Spleen (tissue), 11 donors: ENCODE measurements around the gene UNC5A. TPM values are rescaled to one million over a fixed set of nuclear protein-coding genes. Genes with fewer than 3 reads are reported as not detected.

Experiments
- DNase-seq: peaks from one replicate; pipeline ENCODE4 v3.0.0-alpha.2; 2020
- H3K27ac ChIP-seq, 8 donors: fragments of 200-600 bp; sonication (generic) in 7 of 8; 1 replicate in 4 of 8; 2 replicates in 4 of 8; pipeline versions ENCODE4 v1.5.0 to v1.8.0; 2016 to 2021; ENCODE audit warnings: inconsistent platforms in 4 of 8, mild to moderate bottlenecking in 4 of 8, moderate library complexity in 1 of 8
- H3K27me3 ChIP-seq, 7 donors: fragments of 200-600 bp; sonication (generic) in 6 of 7; replicated peaks in 1 of 7; 1 replicate in 4 of 7; 2 replicates in 3 of 7; pipeline versions ENCODE4 v1.5.0 to v1.8.0; 2016 to 2021; ENCODE audit warnings: inconsistent platforms in 3 of 7, mild to moderate bottlenecking in 1 of 7
- H3K36me3 ChIP-seq, 6 donors: fragments of 200-600 bp; sonication (generic) in 5 of 6; 1 replicate in 4 of 6; 2 replicates in 2 of 6; pipeline versions ENCODE4 v1.5.0 to v1.8.0; 2016 to 2021; ENCODE audit warnings: inconsistent platforms in 2 of 6
- H3K4me1 ChIP-seq, 6 donors: fragments of 200-600 bp; sonication (generic) in 5 of 6; 1 replicate in 3 of 6; 2 replicates in 3 of 6; pipeline versions ENCODE4 v1.5.0 to v1.8.0; 2016 to 2021; ENCODE audit warnings: inconsistent platforms in 3 of 6
- H3K4me3 ChIP-seq, 8 donors: fragments of 200-600 bp; sonication (generic) in 7 of 8; 1 replicate in 4 of 8; 2 replicates in 4 of 8; pipeline versions ENCODE4 v1.5.0 to v1.8.0; 2016 to 2021; ENCODE audit warnings: inconsistent platforms in 4 of 8, mild to moderate bottlenecking in 4 of 8, moderate library complexity in 2 of 8
- H3K9me3 ChIP-seq, 8 donors: fragments of 200-600 bp; sonication (generic) in 7 of 8; 1 replicate in 4 of 8; 2 replicates in 4 of 8; pipeline versions ENCODE4 v1.5.0 to v1.8.0; 2016 to 2021; ENCODE audit warnings: inconsistent platforms in 4 of 8
- POLR2A ChIP-seq, 3 donors: fragments of 450-650 bp; IDR thresholded peaks; one replicate each; pipeline ENCODE4 v1.5.1; 2017; ENCODE audit warnings: antibody characterized with exemption in 3 of 3, mild to moderate bottlenecking in 1 of 3
- POLR2AphosphoS5 ChIP-seq, 3 donors: sonication (generic); formaldehyde crosslinking; IDR thresholded peaks; one replicate each; pipeline ENCODE4 v1.5.1; 2017; ENCODE audit warnings: antibody characterized with exemption in 3 of 3
- WGBS, 5 donors: extraction: QIAGEN DNeasy Blood & Tissue Kit in 3 of 5; methylation state at CpG; one replicate each; pipeline versions ENCODE4 v1.1.5 to v1.1.7; 2013 to 2018; 5-methylcytosine and 5-hydroxymethylcytosine counted together
- intact Hi-C: fragments of 100-400 bp; cut with DNase I; formaldehyde crosslinking; loops from one replicate; pipeline ENCODE4 v1.15.0; 2023; ENCODE audit warnings: low total_unique reads
- polyA plus RNA-seq, 3 donors: library from polyadenylated mRNA; stranded (reverse); fragments of 200-250 nt; gene quantifications; one replicate each; pipeline ENCODE4 v1.2.1, GENCODE V29; 2013
- total RNA-seq, 7 donors: library from RNA; depleted of rRNA in 3 of 7; stranded (reverse); fragments of >200 nt in 3 of 7; fragmentation: NEBNext Ultra II Directional in 4 of 7; extraction: Animal tissue kit (Norgen Biotek cat#: 25700) in 4 of 7; gene quantifications; one replicate each; pipeline versions ENCODE4 v1.1.0 to v1.2.1, GENCODE V29; 2016 to 2021
- TF ChIP-seq, protein P1 (sequence below), 11 experiments: fragments of 200-600 bp in 7 of 11; fragments of 450-650 bp in 4 of 11; sonication (generic) in 4 of 11; IDR thresholded peaks in 8 of 11; conservative IDR thresholded peaks in 3 of 11; 1 replicate in 7 of 11; 2 replicates in 4 of 11; pipeline versions ENCODE4 v1.4.0 to v1.8.0; 2016 to 2021; ENCODE audit warnings: antibody characterized with exemption in 11 of 11, inconsistent platforms in 4 of 11, mild to moderate bottlenecking in 1 of 11
- donor health status: healthy with polysubstance abuse.
- donor health status: DM: no; HTN: no; CAD: no; lungs with moderate emphysema.
- donor health status: DM: no; HTN: no; CAD: no.
- donor health status: Bipolar disorder and iron deficiency.
- donor health status: healthy.
- donor health status: DM: no; HTN: no; CAD: no.
- donor health status: DM: yes; HTN: yes; CAD: no.

UNC5A gene
- total and polyA plus RNA-seq, 10 donors = 0.03 to 0.06 TPM; not detected in 8

DNA sequence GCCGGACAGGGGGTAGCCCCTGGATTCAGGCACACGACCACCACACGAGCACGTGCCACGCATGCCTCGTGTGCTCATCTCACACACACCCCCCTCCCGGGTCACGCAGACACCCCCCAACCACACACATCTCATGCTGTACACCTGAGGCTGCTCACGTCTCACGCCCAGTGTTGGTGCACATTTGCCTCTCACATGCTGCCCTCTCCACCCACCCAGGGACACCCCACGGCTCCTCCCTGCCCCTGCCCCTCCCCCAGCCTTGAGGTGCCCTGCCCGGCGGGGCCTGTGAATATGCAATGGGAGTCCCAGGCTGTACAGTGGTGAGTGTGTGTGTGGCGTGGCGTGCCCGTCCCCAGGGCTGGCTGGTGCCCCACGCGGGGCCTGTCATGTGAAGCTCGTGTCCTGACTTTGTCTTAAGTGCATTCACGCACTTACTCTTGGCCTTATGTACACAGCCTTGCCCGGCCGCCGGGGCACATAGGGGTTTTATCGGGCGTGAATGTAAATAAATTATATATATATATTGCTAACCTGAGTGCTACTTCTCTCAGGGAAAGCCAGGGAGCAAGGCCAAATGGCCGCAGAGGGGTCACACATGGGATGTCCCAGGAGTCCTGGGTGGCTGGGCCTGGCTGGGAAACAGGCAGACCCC, 70.1 kb downstream of the UNC5A start:
- Histone ChIP-seq H3K4me1 (peaks cover 0 to 19% (median 0%) of the 10 kb centered on the region in 6 donors), H3K36me3 (peaks cover 0 to 64% (median 9%) of the 10 kb centered on the region in 6 donors), H3K4me3 (no peak overlapping the region), H3K27me3 (peaks cover 0 to 48% (median 7%) of the 10 kb centered on the region in 7 donors), H3K9me3 (no peaks in the 10 kb centered on the region), H3K27ac (no peak overlapping the region)
- TF ChIP-seq, protein P1, sequence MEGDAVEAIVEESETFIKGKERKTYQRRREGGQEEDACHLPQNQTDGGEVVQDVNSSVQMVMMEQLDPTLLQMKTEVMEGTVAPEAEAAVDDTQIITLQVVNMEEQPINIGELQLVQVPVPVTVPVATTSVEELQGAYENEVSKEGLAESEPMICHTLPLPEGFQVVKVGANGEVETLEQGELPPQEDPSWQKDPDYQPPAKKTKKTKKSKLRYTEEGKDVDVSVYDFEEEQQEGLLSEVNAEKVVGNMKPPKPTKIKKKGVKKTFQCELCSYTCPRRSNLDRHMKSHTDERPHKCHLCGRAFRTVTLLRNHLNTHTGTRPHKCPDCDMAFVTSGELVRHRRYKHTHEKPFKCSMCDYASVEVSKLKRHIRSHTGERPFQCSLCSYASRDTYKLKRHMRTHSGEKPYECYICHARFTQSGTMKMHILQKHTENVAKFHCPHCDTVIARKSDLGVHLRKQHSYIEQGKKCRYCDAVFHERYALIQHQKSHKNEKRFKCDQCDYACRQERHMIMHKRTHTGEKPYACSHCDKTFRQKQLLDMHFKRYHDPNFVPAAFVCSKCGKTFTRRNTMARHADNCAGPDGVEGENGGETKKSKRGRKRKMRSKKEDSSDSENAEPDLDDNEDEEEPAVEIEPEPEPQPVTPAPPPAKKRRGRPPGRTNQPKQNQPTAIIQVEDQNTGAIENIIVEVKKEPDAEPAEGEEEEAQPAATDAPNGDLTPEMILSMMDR (IDR thresholded peaks at IDR 0.05 in 8 of 11, conservative IDR thresholded peaks at IDR 0.05 in 3 of 11) = no peak
- TF ChIP-seq POLR2AphosphoS5 (IDR thresholded peaks at IDR 0.05) = peak in 1 of 3 donors; percentile 4
- WGBS, 5 donors = 84 to 89% (median 87%) methylated on average over 24 to 26 of the region's 26 CpGs
- intact Hi-C loops = no loop called here
- DNase-seq = no peak

DNA sequence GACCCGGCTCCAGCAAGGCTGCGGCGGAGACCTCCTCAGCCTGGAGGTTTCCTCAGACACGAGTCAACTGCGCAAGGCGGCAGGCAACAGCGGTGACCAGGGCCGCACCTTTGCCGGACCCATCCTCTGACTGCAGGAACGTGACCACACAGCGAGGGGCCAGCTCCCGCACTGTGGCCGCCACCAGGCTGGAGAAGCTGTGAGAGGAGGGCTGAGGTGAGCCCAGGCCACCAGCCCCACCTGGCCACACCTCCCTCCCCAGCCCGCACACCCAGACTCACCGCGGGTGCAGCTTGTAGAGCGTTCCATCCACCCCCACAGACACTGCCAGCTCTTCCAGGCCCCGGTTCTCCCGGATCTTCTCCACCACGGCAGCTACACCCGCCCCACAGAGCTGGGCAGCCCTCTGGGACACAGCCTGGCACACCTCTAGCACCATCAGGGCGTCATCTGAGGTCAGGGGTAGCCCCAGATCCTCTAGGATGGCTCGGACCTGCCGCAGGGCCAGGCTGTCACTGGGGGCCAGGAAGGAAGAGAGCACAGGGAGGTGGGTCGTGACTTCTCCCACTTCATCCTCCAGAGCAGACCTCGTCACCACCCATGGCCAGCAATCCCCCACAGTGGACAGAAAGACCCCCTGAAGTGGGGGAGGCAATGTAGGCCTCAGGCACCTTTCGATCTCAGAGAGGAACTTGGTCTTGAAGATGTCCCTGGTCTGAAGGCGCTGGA, 70.8 kb downstream of the UNC5A start:
- peaks cover 0 to 41% (median 5%) of the 10 kb centered on the region in 7 donors for H3K27me3 ChIP-seq
- H3K9me3 ChIP-seq = no peaks in the 10 kb centered on the region
- peak; percentile 71 for DNase-seq
- H3K4me3 ChIP-seq = no peak overlapping the region
- WGBS, 5 donors = 86 to 92% (median 90%) methylated on average over 18 to 28 of the region's 28 CpGs
- H3K27ac ChIP-seq = no peak overlapping the region
- peaks cover 0 to 71% (median 9%) of the 10 kb centered on the region in 6 donors for H3K36me3 ChIP-seq
- peaks cover 0 to 13% (median 0%) of the 10 kb centered on the region in 6 donors for H3K4me1 ChIP-seq
- TF ChIP-seq POLR2A (IDR thresholded peaks at IDR 0.05) (no peak), POLR2AphosphoS5 (IDR thresholded peaks at IDR 0.05) (peak in 1 of 3 donors; percentile 29)
- intact Hi-C loops = no loop called here

DNA sequence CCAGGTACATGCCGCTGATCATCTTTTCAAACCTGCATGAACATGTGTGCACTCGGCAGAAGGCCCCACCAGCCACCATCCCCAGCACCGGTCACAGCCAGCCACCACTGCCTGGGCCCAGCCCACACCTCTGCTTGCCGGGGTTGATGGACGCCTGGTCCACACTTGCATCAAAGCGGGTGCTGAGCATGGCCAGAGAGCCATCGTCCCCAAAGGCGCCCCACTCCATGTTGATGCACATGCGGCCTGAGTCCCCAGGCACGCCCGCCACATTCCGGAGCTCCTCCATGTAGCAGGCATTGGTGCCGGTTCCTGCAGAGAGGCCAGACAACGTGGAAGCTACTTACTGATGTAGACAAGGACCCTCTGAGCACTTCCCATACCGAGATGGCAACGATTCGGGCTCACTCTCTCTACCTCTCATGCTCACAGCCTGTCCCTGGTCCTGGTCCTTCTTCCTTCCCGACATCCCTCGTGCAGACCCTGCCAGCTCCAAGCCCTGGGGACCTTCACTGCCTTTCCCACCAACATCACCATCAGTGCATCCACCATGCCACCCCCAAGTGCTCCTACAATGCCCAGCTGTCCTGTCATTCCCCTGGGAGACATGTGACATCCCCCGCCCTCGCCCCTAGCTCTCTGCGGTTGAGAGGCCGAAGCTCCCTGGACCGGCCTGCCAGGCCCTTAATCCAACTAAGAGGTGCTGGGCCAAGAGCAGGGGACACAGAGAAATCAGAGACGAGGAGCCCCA, 71.6 kb downstream of the UNC5A start:
- 85 to 91% (median 88%) methylated on average over 19 to 25 of the region's 25 CpGs for WGBS, 5 donors

DNA sequence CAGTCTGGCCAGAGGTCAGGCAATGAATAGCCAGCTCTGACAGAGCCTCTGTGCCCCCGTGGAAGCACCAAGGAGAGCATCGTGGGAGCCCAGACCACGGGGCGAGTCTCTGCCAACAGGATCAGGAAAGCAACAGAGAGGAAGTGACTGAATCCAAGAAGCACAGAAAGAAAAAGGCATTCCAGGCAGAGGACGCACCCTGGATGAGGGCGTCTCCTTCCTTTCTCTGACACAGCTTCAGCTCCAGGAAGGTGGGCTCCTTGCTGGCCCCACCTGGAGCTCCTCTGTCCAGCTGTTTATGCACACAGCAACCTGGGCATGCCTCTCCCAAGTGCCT, 72.2 kb downstream of the UNC5A start:
- no peak overlapping the region for H3K27ac ChIP-seq
- no peak for TF ChIP-seq POLR2AphosphoS5 (IDR thresholded peaks at IDR 0.05)
- TF ChIP-seq POLR2A (IDR thresholded peaks at IDR 0.05) = no peak
- H3K4me3 ChIP-seq = no peak overlapping the region
- WGBS, 5 donors = 40 to 52% (median 43%) methylated on average over 5 to 6 of the region's 6 CpGs
- H3K9me3 ChIP-seq = no peaks in the 10 kb centered on the region
- peaks cover 0 to 85% (median 11%) of the 10 kb centered on the region in 6 donors for H3K36me3 ChIP-seq
- no peak for DNase-seq
- intact Hi-C loops = no loop called here
- peaks cover 0 to 27% (median 0%) of the 10 kb centered on the region in 7 donors for H3K27me3 ChIP-seq
- peaks cover 0 to 8% (median 0%) of the 10 kb centered on the region in 6 donors for H3K4me1 ChIP-seq

More for the DNA sequence above, 71.6 kb downstream of the UNC5A start:
- DNase-seq = peak; percentile 70
- Histone ChIP-seq H3K9me3 (no peaks in the 10 kb centered on the region), H3K4me3 (no peak overlapping the region), H3K27ac (no peak overlapping the region), H3K36me3 (peaks cover 0 to 79% (median 11%) of the 10 kb centered on the region in 6 donors), H3K4me1 (peaks cover 0 to 8% (median 0%) of the 10 kb centered on the region in 6 donors), H3K27me3 (peaks cover 0 to 33% (median 0%) of the 10 kb centered on the region in 7 donors)
- intact Hi-C loops = no loop called here
- TF ChIP-seq POLR2A (IDR thresholded peaks at IDR 0.05) (no peak), POLR2AphosphoS5 (IDR thresholded peaks at IDR 0.05) (peak in 1 of 3 donors; percentile 29)
- TF ChIP-seq, protein P1 (IDR thresholded peaks at IDR 0.05 in 8 of 11, conservative IDR thresholded peaks at IDR 0.05 in 3 of 11) = no peak
